PC-9 (cell line): ENCODE data around the gene ARHGAP32.

ENCODE experiments used
- EZH2 ChIP-seq: fragments of 200-600 bp; sonication (generic); IDR thresholded peaks from 2 replicates; pipeline ENCODE4 v1.8.0; 2017; ENCODE audit warnings: antibody characterized with exemption, low read depth
- TF ChIP-seq, protein P1 (sequence below): fragments of 200-600 bp; sonication (generic); conservative IDR thresholded peaks from 2 replicates; pipeline ENCODE4 v1.6.1; 2017; ENCODE audit warnings: mixed run types, antibody characterized with exemption, mild to moderate bottlenecking, moderate library complexity

DNA sequence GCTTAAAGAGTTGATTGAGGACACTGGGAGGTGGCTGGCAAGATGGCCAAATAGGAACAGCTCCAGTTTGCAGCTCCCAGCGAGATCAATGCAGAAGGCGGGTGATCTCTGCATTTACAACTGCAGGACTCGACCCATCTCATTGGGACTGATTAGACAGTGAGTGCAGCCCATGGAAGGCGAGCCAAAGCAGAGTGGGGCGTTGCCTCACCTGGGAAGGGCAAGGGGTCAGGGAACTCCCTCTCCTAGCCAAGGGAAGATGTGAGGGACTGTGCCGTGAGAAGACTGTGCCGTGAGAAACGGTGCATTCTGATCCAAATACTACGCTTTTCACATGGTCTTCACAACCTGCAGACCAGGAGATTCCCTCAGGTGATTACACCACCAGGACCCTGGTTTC lies 36.4 kb downstream of the ARHGAP32 start:
- no peak for TF ChIP-seq EZH2
- TF ChIP-seq, protein P1, sequence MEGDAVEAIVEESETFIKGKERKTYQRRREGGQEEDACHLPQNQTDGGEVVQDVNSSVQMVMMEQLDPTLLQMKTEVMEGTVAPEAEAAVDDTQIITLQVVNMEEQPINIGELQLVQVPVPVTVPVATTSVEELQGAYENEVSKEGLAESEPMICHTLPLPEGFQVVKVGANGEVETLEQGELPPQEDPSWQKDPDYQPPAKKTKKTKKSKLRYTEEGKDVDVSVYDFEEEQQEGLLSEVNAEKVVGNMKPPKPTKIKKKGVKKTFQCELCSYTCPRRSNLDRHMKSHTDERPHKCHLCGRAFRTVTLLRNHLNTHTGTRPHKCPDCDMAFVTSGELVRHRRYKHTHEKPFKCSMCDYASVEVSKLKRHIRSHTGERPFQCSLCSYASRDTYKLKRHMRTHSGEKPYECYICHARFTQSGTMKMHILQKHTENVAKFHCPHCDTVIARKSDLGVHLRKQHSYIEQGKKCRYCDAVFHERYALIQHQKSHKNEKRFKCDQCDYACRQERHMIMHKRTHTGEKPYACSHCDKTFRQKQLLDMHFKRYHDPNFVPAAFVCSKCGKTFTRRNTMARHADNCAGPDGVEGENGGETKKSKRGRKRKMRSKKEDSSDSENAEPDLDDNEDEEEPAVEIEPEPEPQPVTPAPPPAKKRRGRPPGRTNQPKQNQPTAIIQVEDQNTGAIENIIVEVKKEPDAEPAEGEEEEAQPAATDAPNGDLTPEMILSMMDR, result no peak
